ENCODE measurements around the gene G6PC3.
"Not testable (repeated sequence)": the region's sequence is repeated elsewhere in the genome, so short reads cannot be mapped to it uniquely, and the experiment has no call there.

G6PC3 gene

DNA sequence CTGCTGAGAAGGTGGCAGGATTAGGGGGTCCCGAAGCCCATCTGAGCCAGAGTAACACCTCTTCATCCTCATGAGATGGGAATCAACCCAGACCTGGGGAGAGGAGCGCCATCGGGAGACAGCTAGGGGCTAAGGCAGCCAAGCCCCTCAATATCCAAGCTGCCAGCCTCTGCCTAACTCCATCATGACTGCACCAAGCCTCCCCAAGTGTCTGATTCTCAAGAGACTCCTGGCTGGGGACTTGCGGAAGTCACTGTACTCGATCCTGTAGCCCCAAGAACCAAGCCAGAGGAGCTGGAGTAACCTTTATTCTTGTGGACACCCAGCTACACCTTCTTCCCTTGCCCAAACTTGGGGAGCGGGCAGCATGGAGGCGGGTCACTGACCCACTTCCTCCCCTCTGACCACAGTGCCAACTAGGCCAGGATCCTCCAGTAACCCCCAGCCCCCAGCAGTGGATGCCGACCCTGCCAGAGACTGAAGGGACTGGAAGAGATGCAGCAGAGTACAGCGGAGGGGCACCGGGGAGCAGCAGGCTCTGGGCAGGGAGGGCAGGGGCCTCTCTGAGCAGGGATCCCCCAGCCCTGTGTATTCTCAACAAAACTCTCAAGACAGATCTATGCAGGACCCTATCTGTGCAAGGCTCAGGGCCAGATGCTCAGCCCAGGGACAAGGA lies 39.6 kb downstream of the G6PC3 start:
- FAIRE-seq, result no peak

DNA sequence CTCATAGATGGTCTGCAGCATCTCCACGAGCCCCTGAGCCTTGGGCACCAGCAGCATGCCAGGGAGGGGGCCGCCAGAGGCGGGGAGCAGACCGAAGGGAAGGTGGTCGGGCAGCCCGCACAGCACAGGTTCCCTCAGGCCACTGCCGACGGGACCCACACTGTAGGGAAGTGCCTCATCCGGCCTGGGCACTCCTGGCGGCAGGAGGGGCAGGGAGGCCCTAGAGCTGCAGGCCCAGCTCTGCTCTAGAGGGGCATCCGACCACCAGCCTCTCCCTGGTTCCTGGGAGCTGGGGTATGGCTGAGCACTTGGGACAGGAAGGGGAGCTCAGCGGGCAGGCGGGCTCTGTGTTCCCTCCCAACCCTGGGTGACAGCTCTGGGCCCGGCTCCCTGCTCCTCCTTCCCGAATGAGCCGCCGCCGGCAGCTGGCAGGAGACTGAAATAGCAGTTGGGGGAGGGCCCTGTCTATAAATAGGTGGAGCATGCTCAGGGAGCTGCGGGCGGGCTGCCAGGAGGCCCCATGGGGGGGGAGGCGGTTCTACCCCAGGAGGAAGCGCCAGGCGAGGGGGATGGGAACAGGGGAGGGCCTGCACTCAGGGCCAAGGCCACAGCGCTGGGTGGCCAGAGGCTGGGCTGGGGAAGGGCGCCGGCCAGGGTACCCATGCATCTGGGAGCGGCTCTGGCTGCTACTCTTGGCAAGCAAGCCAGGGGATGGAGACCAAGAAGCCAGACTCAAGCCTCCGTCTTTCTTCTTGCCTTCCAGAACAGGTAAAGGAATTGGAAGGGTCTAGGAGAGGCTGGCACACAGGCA lies 40.5 kb downstream of the G6PC3 start:
- no peak for FAIRE-seq

DNA sequence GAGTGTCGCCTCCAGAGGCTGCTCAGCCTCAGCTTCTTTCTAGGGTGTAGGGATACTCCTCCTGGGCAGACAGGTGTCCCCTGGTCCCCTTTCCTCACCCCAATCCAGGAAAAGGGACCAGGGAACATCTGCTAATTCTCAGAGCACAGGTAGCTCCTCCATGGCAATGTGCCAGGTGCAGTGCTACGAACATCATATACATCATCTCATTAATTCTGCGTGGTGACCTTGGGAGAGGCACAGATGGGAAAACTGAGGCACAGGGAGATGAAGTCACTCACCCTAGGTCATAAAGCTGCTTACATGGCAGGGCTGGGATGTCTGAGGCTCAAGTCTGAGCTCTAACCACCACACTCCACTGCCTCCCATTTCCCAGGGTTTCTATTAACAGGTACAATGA lies 41.2 kb downstream of the G6PC3 start:
- FAIRE-seq, result no peak

DNA sequence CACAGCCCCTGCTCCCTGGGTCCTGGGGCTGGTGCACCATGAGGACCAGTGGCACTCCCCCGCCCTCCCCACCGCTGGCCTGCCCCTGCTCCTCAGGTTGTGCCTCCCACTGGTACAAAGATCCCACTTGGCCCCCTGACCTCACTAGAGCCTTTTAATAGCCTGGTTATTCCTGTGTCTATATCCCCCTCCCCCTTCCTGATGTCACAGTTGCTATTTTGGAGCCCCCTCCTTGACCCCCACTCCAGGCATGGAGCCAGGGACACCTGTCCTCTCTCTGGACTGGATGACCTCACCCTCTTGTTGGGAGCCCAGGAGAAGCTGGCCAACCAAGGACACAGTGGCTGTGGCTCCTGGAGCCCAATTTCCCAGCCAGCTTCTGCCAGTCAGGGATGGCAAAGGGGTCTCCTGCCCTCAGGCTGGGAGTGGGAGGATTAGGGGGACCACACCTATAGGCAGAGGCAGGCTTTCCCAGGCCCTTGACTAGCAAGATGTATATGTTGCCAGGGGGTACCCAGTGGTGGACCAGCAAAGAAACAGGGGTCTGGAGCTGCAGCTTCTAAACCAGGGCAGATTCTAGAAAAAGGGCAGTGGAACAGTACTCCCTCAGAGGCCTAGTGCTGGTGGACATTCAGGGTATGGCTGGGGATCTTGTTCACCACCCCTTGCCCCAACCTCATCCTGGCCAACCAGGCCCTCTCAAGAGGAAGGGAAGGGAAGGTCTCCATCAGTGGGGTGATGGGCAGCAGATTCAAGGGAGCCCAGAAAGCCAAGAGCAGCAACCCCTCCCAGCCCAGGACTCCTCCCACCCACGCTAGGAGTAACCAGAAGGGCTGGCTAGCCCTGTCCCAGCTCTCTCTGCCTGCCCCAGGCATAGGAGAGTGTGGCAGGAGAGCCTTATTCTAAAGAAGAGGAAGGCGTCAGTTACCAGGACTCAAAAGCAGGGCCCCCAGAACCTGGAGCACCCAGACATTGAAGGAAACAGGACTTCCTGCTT lies 42.0 kb downstream of the G6PC3 start:
- FAIRE-seq, result no peak

DNA sequence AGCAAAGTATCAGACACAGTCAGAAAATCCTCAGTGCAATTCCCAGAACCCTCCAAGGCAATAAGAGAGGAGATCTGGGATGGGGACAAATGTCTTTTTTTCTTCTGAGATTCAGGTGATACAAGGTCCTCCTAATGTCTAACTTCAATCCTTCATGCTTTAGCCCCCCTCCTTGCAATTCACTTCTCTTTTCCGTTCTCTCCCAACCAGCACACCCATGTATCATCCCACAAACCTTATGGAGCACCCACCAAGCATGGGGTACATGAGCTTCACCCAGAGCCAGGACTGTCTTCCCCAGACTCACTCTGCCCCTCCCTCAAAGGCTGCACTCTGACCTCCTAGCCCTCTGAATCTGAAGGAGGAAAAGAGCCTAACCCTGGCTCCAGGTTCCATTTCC lies 42.8 kb downstream of the G6PC3 start:
- no peak for FAIRE-seq

DNA sequence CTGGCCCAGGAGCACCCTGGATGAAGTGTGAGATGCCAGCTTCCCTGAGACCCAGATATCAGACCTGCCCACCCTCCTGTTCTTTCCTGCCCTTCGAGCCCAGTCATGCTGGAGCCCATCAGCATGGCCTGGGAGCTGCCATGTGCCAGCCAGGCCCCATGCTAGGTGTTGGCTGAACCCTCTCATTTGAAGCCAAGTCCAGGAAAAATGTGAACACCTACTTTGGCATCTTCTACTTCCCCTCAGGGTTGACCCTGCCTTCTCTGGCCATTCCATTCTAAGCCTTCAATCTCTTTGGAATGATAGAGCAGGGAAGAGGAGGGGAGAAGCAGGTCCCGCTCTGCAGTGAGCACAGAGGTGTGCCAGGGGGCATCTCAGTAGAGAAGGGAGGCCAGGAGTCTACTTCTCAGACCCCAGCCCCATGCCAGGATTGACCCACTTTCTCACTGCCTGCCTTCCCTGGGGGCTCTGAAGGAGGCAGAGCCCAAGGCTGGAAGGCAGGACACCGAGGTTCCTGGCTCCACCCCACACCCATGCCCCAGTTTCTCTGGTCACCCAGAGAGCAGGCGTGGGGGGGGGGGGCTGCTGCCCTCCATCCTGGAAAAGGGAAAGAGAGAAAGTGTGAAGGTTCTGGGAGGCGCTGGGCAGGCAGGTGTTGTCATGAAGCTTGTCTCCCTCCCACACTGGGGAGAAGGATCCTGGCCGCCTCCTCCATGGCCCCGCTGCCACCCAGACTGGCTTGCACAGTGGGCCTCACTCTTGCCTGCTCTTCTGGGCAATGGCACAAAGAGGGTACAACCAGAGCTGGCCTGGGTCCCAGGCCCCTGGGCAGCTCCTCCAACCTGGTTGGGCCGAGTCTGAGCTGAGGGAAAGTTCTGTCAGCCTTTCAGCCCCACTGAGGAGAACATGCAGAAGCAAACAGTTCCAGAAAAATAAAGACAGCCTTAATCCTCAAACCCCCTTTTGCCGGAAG lies 43.6 kb downstream of the G6PC3 start:
- no peak for FAIRE-seq

DNA sequence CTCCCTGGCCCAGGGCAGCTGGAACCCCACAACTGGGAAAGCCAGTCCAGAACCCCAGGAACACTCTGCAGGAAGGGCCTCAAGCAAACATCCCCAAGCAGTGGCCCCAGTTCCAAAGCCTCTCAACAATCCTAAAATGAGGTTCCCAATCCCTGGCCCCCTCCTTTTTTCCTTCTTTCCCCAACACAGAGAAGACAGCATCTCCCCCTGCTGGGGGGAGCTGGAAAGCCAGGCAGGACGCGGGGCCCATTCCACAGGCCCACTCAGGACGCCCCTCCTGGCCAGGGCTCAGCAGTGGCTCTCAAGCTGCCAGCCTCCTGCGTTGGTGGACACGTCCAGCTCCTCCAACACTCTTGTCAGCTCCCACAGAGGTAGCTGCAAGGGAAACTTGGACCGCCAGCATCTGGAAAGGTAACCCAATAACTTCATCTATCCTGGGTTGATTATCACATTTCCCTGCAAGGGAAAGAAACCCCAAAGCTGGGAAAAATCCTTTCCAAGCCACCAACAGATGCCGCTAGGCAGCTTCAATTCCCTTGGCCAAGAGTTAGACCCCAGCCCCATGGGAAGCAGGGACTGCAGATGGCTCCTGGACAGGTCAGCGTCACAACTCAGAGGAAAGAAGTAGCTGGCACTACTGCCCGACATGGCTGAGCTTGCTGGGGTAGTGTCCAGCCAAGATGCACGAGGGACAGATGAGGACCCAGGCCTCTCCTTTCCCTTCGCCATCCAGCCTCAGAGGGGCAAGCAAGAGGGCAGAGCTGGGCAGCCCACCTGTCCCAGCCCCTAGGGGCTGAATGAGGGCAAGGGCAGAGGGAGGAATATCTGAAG lies 45.3 kb downstream of the G6PC3 start:
- FAIRE-seq, result no peak

DNA sequence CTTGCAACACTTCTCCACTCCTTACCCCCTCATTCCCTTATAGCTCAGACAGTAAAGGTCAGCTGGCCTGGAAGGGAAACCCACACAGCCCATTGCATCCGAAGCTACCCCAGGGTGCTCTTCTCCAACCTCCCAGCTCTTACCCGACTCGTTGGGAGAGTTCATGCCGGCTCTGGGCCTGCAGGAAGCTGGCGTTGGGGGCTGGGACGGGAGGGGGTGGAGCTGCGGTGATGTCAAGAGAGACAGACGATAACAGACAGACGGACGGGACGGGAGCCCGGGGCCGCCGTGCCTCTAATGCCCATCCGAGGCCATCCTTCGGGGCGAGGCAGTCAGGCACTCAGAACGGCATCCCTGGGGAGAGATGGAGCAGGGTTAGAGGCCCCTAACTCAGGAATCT lies 46.8 kb downstream of the G6PC3 start:
- FAIRE-seq, result no peak

DNA sequence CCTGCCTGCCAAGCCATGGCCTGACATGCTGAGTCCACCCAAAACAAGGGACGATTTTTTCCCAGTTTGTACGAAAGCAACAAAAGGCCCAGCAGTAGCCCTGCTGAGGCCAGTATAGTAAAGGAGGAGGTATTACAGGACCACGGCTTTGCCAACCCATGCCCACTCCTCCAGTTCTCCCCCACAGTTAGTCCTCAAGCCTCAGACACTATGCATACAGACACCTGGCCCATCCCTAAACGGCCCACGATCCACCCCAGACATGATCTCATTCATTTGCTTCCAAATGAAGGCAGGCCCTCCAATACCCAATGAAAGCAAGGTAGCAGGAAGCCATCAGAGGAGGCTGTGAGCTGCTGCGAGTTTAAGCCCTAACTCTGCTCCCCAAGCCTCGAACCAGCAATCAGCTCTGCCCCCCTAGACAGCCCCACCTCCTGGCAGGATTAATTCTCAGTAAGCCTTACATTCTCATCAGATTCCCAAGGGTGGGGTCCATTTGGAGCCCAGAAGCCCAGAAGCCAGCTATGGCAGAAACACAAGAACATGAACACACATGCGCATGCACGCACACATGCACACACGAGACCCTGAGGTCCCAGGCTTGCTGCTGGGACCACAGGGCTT lies 48.0 kb downstream of the G6PC3 start:
- no peak for FAIRE-seq

DNA sequence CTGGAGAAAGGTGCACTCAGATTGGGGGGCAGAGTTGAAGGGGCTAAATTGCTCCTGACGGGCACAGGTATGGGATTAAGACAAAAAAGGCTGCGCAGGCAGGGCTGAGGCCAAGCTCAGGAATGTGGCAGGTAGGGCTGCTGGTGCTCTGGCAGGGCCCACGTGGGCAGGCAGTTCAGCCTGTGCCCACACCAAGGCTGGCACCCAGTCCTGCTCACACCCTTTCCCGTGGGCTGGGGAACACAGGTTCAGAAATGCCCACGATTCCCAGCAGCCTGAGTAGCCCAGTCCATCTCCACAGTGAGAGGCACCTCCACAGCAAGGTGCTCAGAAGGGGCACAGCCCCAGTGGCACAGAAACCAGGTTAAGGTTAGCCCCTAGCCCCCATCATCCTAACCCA lies 48.5 kb downstream of the G6PC3 start:
- FAIRE-seq, result no peak

DNA sequence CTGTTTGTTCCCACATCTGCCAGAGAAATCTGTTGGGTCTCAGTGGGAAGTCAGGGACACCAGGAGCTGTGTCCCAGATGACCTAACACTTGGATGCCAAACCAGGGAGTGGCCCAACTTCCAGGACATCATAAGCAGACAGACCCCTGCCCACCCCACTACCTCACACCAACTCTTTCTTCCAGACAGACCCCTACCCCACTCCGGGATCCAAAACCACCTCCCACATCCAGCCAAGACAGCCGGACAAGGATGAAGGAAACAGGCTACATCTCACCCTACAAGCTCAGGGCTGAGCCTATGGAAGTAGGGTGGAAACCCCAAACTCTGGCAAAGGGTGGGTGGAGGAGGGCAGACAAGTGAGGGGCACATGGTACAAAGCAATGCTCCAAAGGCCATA lies 49.3 kb downstream of the G6PC3 start:
- no peak for FAIRE-seq

DNA sequence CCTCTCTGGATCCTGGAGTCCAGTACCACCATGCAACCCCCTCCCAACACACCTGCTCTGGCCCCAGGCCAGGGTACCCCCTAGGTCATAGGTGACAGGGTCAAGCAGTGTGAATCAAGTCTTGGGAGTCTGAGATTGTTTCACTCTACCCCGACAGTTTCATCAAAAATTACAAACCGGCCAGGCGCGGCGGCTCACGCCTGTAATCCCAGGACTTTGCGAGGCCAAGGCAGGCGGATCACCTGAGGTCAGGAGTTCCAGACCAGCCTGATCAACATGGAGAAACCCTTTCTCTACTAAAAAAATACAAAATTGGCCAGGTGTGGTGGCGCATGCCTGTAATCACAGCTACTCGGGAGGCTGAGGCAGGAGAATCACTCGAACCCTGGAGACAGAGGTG lies 49.7 kb downstream of the G6PC3 start:
- not testable (repeated sequence) for FAIRE-seq

DNA sequence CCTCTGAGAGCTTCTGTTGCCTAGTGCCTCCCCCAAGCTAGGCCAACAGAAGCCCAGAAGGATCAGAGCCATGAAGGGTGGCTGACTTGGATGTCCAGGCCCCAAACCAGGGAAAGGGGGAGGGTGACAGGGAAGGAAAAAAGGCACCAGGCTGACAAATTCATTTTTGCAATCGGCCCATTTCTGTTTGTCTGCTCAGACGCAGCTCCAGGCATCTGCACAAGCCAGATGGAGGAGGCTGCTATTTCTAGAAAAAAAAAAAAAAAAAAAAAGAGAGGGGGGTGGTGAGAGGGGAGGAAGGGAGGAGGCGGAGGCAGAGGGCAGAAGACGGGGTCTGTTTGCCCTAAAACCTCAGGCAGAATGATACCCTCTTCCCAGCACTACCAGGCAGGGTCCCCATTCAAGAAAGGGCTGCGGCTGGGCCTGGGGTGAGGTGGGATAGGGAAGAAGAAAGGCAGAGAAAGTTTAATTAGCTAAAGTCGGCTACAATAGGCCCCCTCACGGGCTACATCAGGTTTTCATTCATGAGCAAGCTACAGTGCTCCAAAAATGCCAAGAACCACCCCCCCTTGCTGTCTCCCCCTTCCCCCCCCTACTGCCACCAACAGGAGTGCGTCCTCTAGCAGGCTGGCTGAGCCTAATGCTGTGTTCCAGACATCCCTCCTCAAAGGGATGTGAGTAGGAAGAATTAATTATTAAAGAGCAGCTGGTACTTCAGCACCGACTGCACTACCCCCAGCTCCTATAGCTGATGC lies 50.5 kb downstream of the G6PC3 start:
- FAIRE-seq, result no peak

DNA sequence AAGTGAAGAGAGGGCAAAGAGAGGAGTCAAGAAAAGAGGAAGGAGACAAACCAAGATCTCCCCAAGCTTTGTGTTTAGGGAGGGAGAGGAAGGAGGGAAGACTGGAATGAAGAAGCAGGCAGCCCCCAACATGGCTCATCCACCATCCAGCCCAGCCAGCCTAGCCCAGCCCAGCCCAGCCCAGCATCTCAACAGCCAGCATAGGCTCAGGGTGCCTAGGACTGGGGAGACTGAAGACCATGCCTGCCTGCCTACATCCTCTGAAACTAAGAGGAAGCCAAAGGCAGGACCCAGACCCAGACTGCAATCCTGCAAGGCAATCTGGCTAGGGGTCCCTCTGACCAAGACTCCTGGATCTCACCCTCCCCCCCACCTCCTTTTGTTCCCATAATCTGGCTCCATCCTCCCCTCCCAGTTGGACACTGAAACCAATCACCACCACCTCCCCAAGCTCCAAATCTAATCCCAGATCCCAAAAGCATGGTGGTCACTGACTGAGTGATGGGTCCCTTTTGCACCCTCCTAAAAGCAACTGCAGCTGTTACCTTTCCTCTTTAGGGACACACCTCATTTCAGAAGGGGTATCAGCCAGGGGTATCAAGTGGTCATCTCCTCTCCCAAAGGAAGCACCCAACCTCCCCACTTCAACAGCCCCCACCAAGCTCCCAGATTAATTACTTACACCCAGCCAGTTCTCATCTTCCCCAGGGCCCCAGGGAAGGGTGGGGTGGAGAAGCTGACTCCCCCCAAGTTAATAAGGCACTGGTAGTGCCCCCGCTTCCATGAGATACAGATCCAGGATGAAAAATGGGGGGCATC lies 51.7 kb downstream of the G6PC3 start:
- FAIRE-seq, result no peak

DNA sequence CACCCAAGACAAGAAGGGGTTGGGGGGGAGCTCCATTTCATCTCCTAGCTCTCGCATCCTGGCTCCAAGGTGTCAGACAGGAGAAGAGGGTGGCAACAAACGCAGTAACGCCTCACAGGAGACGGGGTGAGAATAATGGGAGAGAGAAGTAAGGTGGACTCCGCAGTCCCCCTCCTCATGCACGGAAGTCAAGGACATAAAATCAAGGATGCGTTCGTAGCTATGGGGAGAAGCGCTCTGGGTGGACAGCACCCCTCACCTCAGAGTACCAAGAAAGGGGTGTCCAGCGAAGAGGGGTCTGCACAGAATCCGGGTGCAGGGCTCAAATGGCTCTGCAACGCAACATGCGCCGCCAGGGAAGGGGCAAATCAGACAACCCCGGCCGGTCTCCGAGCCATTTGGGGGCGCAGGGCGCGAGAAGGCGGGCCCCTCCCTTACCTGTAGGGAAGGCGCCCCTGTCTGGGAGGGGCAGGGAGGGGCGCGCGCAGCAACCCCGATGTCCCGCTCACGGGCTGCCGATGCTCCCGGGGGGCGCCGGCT lies 52.4 kb downstream of the G6PC3 start:
- no peak for FAIRE-seq

DNA sequence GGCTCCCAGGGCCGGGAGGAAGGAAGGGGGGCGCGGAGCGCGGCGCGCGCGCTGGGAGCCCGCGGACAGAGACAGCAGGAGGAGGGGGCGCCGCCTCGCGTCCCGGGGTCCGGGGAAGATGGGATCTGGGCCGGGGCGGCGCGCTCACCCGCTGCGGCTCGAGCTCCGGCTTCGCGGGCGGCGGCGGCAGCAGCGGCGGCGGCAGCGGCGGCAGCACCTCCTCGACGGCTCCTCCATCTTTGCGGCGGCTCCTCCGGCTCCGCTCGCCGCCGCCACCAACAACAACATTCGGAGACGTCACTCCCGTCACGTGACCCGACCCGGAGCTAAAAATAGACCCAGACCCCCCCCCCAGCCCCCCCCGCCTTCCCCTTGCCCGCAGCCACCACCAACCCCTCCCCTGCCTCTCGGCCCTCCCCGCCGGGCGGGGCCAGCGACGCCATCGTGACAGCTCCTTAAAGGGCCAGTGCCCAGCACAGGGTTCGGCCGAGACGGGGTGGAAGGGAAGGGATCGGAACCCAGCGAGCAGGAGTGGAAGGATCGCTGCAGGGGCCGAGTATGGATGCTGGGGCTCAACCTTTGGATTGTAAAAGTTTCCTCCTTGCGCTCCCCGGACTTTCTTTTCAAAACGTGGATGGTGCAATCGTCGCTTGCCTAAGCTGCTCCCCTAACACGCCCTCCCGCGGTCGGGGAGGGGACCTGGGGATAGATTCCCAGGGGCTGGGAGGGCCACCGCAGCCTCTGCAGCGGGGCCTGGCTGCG lies 53.0 kb downstream of the G6PC3 start, which contains the start of gene HDAC5:
HDAC5 (minus strand) TSS at position 286 of the 762 bp plus-strand sequence. CDS start 6,126 bp downstream, outside the sequence.
- FAIRE-seq, result no peak

DNA sequence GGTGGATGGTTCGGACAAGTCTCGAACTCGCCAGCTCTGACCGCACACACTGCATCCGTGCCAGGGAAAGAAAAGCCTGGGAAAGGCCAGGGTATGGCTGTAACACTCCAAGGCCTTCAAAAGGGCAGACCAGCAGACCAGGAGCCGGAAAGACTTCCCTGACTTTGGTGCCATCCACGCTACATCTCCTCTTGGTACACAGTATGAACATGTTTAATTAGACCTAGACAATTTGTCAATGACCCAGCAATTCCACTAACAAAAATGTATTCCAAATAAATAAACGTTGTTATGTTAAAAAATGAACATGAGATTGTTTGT lies 53.5 kb downstream of the G6PC3 start:
- no peak for FAIRE-seq
